ENCODE measurements around the gene SLC38A6. TPM values are rescaled to one million over a fixed set of nuclear protein-coding genes. Genes with fewer than 3 reads are reported as not detected.

Gene SLC38A6
- total and polyA plus RNA-seq, 2 of the 8 experiments (the other 6 are each of a cell fraction or from before 2014, with no cell fraction given), result 8.1 to 9.8 TPM

DNA sequence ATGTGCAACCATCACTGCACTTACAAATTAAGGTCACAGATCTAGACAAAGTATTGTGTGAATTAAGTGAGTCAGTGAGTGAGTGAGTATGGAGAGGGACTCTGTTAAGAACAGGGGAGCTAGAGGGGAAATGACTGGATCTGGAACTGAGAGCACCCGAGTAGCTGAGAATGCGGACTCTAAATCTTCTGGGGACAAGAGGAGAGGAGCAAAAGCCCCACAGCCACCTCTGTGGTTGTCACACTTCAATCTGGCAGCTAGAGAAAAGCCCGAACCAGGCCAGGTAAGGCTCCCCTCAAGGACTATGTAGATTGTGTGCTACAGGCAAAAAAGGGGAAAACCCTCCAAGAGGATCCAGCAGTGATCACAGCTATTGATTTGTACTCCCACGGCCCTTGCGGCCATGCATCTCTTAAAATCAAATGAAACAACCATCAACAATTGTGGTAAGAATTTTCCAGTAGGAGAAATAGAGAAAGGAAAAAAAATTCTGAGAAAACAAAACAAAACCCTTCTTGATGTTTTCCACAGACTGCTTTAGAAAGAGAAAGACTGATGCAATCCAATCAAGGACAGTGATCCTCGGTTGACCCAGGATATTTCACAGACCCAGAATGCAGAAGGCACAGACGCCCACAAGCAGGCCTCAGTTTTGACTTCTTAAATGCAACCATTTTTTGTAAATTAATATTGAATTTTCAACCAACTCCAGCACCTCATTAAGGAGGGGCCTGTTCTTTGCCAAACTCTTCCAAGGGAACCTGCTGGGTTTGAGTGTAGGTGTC is 109.6 kb downstream of the SLC38A6 start:
- POLR2A ChIA-PET (ENCODE audit: partially characterized antibody), result interaction anchor here (0.9 kb wide), 1 partner anchor 10 kb away, joined by 3 read pairs; no protein-coding TSS in a partner anchor
- Histone ChIP-seq H2BK20ac (ENCODE audit: low read length) (no peak overlapping the region), H4K20me1 (replicated peaks in 1 of 2; ENCODE audit: control insufficient read depth in 1 of 2, insufficient read depth in 2 of 2, low read length in 2 of 2) (no peaks in the 10 kb centered on the region), H4K91ac (replicated peaks; ENCODE audit: insufficient read length, low read length) (no peak overlapping the region), H3K9ac (replicated peaks in 1 of 4; ENCODE audit: extremely low read depth in 1 of 4, low read depth in 3 of 4, low read length in 3 of 4) (no peak overlapping the region), H3K79me2 (ENCODE audit: control insufficient read depth in 1 of 2, insufficient read depth in 2 of 2, low read length in 2 of 2) (no peaks in the 10 kb centered on the region), H3K4ac (replicated peaks; ENCODE audit: insufficient read length, low read depth, low read length) (no peak overlapping the region), H3K36me3 (ENCODE audit: control insufficient read depth in 2 of 4, insufficient read depth in 4 of 4, low read length in 3 of 4) (no peaks in the 10 kb centered on the region), H3K14ac (ENCODE audit: insufficient read length) (no peak overlapping the region), H3K79me1 (ENCODE audit: low read depth, low read length) (no peaks in the 10 kb centered on the region), H2BK15ac (ENCODE audit: low read length) (no peak overlapping the region), H3K18ac (ENCODE audit: extremely low read depth, low read length) (no peak overlapping the region), H3K4me2 (ENCODE audit: insufficient read depth in 1 of 2, low read depth in 2 of 2, low read length in 2 of 2) (peak overlapping the region in 1 of 2 experiments; percentile 11; a peak in 1 of 4 replicates), H4K5ac (ENCODE audit: insufficient read length, low read depth, low read length) (peak overlapping the region; percentile 48), H3K4me1 (replicated peaks in 1 of 4; ENCODE audit: control insufficient read depth in 3 of 4, insufficient read depth in 4 of 4, low read length in 3 of 4) (peaks cover 4 to 9% (median 5%) of the 10 kb centered on the region in 4 experiments; a peak in 4 of 7 replicates), H3K23ac (ENCODE audit: insufficient read length) (no peak overlapping the region), H2BK120ac (replicated peaks; ENCODE audit: low read depth, low read length) (no peak overlapping the region), H2AK5ac (ENCODE audit: low read depth, low read length) (no peak overlapping the region), H3K9me3 (ENCODE audit: insufficient read depth in 2 of 2, low read depth in 1 of 2, low read length in 1 of 2) (no peaks in the 10 kb centered on the region), H2BK5ac (ENCODE audit: low read depth, low read length) (no peak overlapping the region), H2AFZ (ENCODE audit: low read length) (0 out of 2 replicates have a peak overlapping the region, but pooled peaks have one; percentile 39), H3K4me3 (ENCODE audit: extremely low read depth in 1 of 4, insufficient read depth in 2 of 4, low read depth in 3 of 4, low read length in 4 of 4) (no peak overlapping the region), H3K56ac (replicated peaks; ENCODE audit: insufficient read length, low read depth, low read length) (no peak overlapping the region), H3K27ac (ENCODE audit: low read depth, low read length) (no peak overlapping the region), H2BK12ac (ENCODE audit: low read depth, low read length) (no peak overlapping the region), H4K8ac (ENCODE audit: extremely low read depth, insufficient read depth, low read length) (no peak overlapping the region), H3K27me3 (replicated peaks in 1 of 4; ENCODE audit: control insufficient read depth in 3 of 4, extremely low read depth in 1 of 4, insufficient read depth in 3 of 4, low read length in 3 of 4) (no peaks in the 10 kb centered on the region), H3K23me2 (ENCODE audit: low read depth, low read length) (no peaks in the 10 kb centered on the region; the same call in 1 of the 2 replicates)
- DNase-seq (ENCODE audit: low read depth in 1 of 2, low spot score in 2 of 2), result no peak
- FAIRE-seq, result peak; percentile 28
- CTCF ChIA-PET (ENCODE audit: partially characterized antibody), result interaction anchor here (1.1 to 1.3 kb wide), 3 partner anchors 11 to 19 kb away, joined by 3 to 4 read pairs (median 4); no protein-coding TSS in a partner anchor
- WGBS, 2 experiments (ENCODE audit: extremely low coverage in 1 of 2, insufficient coverage in 1 of 2, insufficient read length in 1 of 2, insufficient replicate concordance in 2 of 2, low coverage in 1 of 2, low lambda C conversion rate in 2 of 2, missing lambda C conversion rate in 1 of 2), result 88% methylated on average over 7 of the region's 7 CpGs; no CpG with 5 or more reads in 1 of the 2 experiments
- TF ChIP-seq GTF2F1 (IDR thresholded peaks at IDR 0.05; ENCODE audit: borderline replicate concordance, low read depth, low read length) (no peak), RXRA (IDR thresholded peaks at IDR 0.05; ENCODE audit: insufficient read depth, low read depth, low read length) (no peak), BRCA1 (IDR thresholded peaks at IDR 0.05; ENCODE audit: low read depth, low read length) (no peak), ATF3 (IDR thresholded peaks at IDR 0.05; ENCODE audit: insufficient read depth, low read depth, low read length) (no peak), CBX8 (IDR thresholded peaks at IDR 0.05; ENCODE audit: borderline replicate concordance, low read depth, low read length) (no peak), POLR2AphosphoS5 (IDR thresholded peaks at IDR 0.05; ENCODE audit: low read depth, low read length) (no peak), JUN (IDR thresholded peaks at IDR 0.05; ENCODE audit: low read depth, low read length) (no peak), BCL11A (IDR thresholded peaks at IDR 0.05; ENCODE audit: low read depth in 2 of 2, low read length in 2 of 2) (no peak), CTBP2 (IDR thresholded peaks at IDR 0.05; ENCODE audit: borderline replicate concordance, insufficient read depth, insufficient read length, low read length) (no peak), HDAC2 (IDR thresholded peaks at IDR 0.05; ENCODE audit: borderline replicate concordance in 1 of 2, low read depth in 2 of 2, low read length in 2 of 2) (no peak), FOSL1 (IDR thresholded peaks at IDR 0.05; ENCODE audit: insufficient read depth, low read depth, low read length) (no peak)
